ENCODE measurements around the gene CORO1C.
A peak's percentile ranks its signal among the peaks of the same experiment; 100 is the strongest.

The CORO1C gene

GRCh38 chr12:108724054-108724889 lies 7.0 kb downstream of the CORO1C start:
- peak; percentile 69 for DNase-seq (ENCODE audit: low read depth)

DNA sequence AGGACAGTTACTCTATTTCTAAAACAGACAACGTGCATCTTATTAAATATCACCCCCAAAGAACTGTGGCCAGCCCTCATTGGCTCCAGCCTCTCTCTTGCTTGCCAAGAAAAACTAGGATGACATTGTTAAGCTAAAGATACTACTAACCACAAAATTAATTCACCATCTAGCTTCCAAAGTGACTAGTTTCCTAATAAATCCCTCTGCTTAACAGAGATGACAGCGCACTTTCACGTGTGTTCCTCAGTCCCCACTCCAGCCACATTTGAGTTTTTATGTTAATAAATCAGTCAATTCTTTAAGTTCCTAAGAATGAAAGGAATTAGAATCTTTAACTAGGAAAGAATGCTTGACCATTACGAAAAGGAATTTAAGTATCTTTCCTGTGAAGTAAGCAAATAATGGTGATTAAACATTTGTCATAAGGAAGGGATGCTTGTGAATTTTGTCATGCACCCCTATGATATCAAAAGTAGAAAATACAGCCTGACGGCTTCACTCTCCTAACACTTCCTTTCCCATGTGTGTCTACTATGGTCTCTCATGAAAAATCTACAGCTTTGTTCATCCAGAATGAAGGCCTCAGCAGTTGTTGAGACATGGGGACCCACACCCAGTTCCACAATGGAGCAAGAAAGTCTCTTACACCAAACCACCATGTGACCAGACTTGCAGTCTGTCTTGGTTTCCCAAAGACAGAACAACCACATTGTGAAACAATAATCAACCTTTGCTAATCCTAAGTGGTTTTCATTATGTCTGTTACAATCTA lies 8.1 kb downstream of the CORO1C start:
- peak; percentile 89 for DNase-seq (ENCODE audit: low read depth)

- DNase-seq (ENCODE audit: low read depth) = no peak
Observed at GRCh38 chr12:108722463-108722862, 8.9 kb downstream of the CORO1C start.

DNA sequence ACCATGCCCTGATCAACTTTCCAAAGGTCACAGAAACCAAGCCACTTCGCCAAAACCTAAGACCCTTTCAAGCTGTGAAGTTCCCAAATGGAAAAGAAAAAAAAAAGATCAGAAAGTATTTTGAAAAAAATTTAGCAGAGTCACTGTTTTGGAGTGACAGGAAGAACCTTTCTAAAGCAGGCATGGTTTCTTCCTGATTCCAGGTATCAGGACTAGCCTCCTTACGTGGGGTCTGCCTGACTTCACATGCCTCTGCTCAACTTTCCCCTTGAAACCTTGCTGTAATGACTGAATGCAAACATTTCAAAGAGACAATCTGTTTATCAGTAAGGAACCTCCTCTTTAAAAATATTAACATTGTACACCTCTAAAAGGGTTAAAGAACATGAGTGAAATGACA lies 9.5 kb downstream of the CORO1C start:
- DNase-seq (ENCODE audit: low read depth) = no peak

- DNase-seq (ENCODE audit: low read depth) = peak; percentile 67
Observed at GRCh38 chr12:108720757-108721514, 10.4 kb downstream of the CORO1C start.

GRCh38 chr12:108717243-108717642 lies 14.1 kb downstream of the CORO1C start:
- no peak for DNase-seq (ENCODE audit: low read depth)

GRCh38 chr12:108714866-108715265 lies 16.5 kb downstream of the CORO1C start:
- no peak for DNase-seq (ENCODE audit: low read depth)

GRCh38 chr12:108713471-108713870 lies 17.8 kb downstream of the CORO1C start:
- no peak for DNase-seq (ENCODE audit: low read depth)

- no peak for DNase-seq (ENCODE audit: low read depth)
Observed at GRCh38 chr12:108712925-108713203, 18.5 kb downstream of the CORO1C start.

GRCh38 chr12:108712165-108712924 lies 19.0 kb downstream of the CORO1C start:
- DNase-seq (ENCODE audit: low read depth) = no peak

DNA sequence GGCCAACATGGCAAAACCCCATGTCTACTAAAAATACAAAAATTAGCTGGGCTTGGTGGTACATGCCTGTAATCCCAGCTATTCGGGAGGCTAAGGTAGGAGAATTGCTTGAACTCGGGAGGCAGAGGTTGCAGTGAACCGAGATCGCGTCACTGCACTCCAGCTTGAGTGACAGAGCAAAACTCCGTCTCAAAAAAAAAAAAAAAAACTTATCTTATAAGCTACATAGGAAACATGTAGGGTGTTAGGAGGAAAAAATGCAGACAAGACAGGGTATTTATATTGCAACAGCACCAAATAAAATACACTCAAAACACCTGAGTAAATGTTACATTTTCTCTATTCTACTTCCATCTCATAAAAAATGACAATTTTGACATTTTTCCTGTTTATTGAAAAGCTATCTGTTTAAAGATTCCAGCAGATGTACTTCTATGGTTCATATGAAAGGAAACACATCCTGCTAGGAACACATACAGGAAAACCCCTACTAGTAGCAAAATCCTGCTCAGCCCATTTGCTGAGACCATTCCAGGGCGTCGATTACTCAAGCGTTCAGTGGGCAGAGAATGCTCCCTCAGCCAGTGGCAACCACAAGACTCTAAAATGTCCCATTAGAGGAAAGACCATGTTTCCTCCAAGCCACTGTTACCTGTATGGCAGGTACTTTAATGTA lies 19.7 kb downstream of the CORO1C start:
- DNase-seq (ENCODE audit: low read depth) = peak; percentile 61

GRCh38 chr12:108709697-108710096 lies 21.6 kb downstream of the CORO1C start:
- no peak for DNase-seq (ENCODE audit: low read depth)

DNA sequence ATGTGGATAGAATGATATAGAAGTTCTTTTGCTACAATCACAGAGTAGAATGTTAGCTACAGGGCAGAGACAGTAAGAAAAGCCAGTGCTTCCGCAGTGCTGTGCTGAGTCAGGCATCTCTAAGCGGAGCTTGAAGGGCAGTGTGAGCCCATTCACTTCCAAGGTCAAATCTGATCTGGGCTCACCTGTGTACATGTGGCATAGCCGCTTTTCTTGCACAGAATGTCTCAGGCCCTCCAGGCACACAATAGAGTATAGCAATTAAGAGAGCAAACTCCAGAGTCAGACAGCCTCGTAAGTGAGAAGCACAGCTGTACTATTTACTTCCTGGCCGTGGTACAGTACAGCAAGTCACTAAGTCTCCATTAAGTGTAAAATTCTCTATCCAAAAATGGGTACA lies 26.8 kb downstream of the CORO1C start:
- no peak for DNase-seq (ENCODE audit: low read depth)

GRCh38 chr12:108702595-108703320 lies 28.6 kb downstream of the CORO1C start:
- DNase-seq (ENCODE audit: low read depth) = no peak

DNA sequence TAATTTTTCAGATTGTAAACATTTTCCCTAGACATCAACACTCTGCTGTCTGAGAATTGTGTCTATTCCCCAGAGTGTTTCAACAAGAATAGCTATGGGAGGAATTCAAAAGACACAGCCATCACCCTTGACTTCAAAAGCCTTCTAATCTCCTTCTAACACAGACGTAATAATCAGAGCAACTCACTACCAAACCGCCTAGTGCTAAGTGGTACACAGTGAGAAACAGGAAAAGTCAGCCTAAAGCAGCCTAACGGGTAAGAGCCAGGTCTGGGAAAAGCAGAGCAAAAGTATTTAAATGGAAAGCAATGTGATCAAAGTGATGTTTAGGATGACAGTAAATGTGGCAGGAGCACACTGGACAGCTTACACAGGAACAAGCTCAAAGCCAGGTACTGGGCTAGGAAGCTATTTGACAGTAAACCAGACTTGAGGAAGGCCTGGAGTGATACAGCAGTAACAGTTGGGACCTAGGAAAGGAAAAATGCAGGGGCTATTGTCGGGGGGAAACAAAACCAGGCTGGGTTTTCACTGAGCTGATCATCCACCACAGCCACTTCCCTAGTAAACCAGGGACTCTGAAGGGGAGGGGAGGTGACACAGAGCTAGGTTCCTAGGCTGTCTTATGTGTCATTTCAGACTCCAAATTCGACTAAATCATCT lies 29.4 kb downstream of the CORO1C start:
- peak; percentile 88 for DNase-seq (ENCODE audit: low read depth)

- DNase-seq (ENCODE audit: low read depth) = no peak
Observed at GRCh38 chr12:108700833-108701541, 30.3 kb downstream of the CORO1C start.

DNA sequence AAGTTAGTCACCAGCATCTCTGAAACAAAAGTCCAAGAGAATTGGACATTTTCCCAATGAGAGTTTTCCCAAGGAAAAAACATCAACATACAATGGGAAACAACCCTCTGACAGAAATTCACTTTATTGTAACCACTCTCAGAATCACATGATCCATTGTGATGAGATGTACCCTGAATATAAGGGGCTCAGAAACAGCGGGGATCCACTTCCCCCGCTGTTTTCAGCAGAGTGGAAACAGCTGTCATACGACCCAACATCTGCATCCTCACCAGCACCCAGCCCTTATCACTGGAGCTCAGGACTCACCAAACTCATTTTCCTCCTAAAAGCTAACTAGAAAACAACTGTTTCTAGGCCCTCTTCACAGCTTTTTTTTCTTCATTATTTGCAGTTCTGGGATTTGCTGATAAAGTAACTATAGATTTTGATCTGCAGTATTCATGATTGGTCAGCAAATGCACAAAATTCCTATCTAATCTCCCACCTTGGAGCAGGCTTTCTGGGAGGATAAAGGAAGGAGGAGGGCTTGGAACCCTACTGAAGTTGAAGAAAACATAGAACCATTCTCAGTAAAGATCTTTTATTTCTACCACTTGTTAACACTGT lies 31.3 kb downstream of the CORO1C start:
- DNase-seq (ENCODE audit: low read depth) = no peak

- no peak for DNase-seq (ENCODE audit: low read depth)
Observed at GRCh38 chr12:108697905-108698304, 33.4 kb downstream of the CORO1C start.

DNA sequence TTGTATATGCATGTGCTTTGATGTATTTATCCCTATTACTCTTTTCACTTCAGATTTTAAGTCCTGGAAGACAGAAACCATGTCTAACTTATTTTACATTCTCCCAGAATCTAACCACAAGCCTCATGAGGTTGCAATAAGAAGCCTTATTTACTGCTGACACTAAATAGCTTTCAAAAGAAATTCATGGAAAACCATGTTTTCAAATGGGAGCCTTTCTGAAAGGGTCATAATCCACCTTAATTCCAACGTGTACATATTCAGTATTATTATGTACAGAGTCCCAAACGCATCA lies 34.4 kb downstream of the CORO1C start:
- no peak for DNase-seq (ENCODE audit: low read depth)
